ENCODE results near the gene RHBDD1. TPM values are rescaled to one million over a fixed set of nuclear protein-coding genes. Genes with fewer than 3 reads are reported as not detected.

Gene RHBDD1
- total and polyA plus RNA-seq, 2 donors: 11.5 to 62.0 TPM

DNA sequence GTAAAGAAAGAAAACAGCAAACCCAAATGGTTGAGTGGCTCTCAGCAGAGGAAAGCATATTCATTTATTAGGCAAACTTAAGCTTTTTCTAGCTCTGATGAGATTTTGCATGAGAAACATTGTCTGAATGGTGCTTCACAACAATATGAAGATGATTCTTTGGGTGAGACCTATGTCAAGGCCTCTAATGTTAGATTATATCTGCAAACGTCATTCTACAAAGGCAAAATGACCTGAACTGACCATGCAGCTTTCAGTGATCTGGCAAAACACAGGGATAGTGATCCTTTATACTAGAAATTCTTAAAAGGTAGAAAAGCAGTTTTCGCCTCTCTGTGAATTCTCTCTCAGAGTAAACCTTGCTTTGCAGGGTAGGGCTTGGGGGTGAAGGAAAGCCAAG, 11.7 kb downstream of the RHBDD1 start:
- peaks cover 3 to 12% of the 10 kb centered on the region in 2 donors for H3K4me1 ChIP-seq (ENCODE audit: control insufficient read depth in 2 of 2, insufficient read depth in 2 of 2, low read length in 2 of 2)
- H3K4me3 ChIP-seq (ENCODE audit: low read length in 2 of 2): no peak overlapping the region
- WGBS: 96% methylated on average over 2 of the region's 2 CpGs
- no peak for DNase-seq (ENCODE audit: low read depth in 6 of 9, low spot score in 9 of 9)
- H3K36me3 ChIP-seq (ENCODE audit: control insufficient read depth in 2 of 2, insufficient read depth in 2 of 2, low read length in 1 of 2): peaks cover 3 to 15% of the 10 kb centered on the region in 2 donors
- H3K27me3 ChIP-seq (ENCODE audit: control insufficient read depth in 2 of 2, insufficient read depth in 1 of 2, low read length in 1 of 2): no peaks in the 10 kb centered on the region
- H3K27ac ChIP-seq (ENCODE audit: low read depth in 1 of 2, low read length in 1 of 2): no peak overlapping the region
- H3K9me3 ChIP-seq (ENCODE audit: control insufficient read depth in 2 of 2, insufficient read depth in 1 of 2, low read length in 1 of 2): no peaks in the 10 kb centered on the region

DNA sequence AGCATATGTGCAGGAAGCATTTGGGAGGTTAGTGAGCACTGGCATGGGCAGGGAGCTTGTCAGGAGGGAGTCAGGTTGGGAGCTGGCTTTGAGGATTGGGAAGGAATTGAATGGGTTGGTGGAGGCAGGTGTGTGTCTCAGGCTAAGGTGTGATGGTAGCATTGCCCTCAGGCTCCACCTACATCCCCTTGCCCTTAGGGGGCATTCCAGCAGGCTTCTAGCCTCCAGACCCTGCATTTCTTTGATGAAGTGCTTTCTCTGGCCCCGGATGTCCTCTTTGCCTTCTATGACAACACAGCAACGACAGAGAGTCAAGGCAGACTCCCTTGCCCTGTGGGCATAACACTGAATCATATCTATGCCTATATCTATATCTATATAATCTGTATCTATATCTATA, 13.5 kb downstream of the RHBDD1 start:
- no peak for DNase-seq (ENCODE audit: low read depth in 6 of 9, low spot score in 9 of 9)
- no peak overlapping the region for H3K27ac ChIP-seq (ENCODE audit: low read depth in 1 of 2, low read length in 1 of 2)
- no peaks in the 10 kb centered on the region for H3K9me3 ChIP-seq (ENCODE audit: control insufficient read depth in 2 of 2, insufficient read depth in 1 of 2, low read length in 1 of 2)
- H3K27me3 ChIP-seq (ENCODE audit: control insufficient read depth in 2 of 2, insufficient read depth in 1 of 2, low read length in 1 of 2): no peaks in the 10 kb centered on the region
- WGBS: 98% methylated on average over 2 of the region's 2 CpGs
- H3K4me3 ChIP-seq (ENCODE audit: low read length in 2 of 2): no peak overlapping the region
- H3K4me1 ChIP-seq (ENCODE audit: control insufficient read depth in 2 of 2, insufficient read depth in 2 of 2, low read length in 2 of 2): peaks cover 3 to 12% of the 10 kb centered on the region in 2 donors
- H3K36me3 ChIP-seq (ENCODE audit: control insufficient read depth in 2 of 2, insufficient read depth in 2 of 2, low read length in 1 of 2): peaks cover 3 to 20% of the 10 kb centered on the region in 2 donors

DNA sequence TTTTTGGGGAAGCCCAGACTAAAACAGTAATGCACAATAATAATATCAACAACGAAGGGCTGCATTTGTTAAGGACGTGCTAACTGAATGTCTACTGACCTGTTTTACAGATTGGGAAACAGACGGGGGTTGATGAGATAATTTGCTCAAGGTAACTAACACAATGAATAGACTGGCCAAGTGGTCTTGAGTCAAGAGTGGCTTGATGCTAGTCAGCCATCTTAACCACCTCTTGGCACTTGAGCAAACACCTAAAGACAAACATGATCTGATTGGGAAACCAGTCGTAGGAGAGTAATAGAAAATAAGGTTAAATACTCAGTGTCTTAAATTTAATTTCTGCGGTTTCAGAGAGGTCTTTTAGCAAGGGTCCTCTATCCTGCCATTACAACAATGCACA, 14.2 kb downstream of the RHBDD1 start:
- WGBS: 97% methylated on average over 5 of the region's 5 CpGs
- H3K9me3 ChIP-seq (ENCODE audit: control insufficient read depth in 2 of 2, insufficient read depth in 1 of 2, low read length in 1 of 2): no peaks in the 10 kb centered on the region
- H3K4me1 ChIP-seq (ENCODE audit: control insufficient read depth in 2 of 2, insufficient read depth in 2 of 2, low read length in 2 of 2): peaks cover 3 to 12% of the 10 kb centered on the region in 2 donors
- H3K36me3 ChIP-seq (ENCODE audit: control insufficient read depth in 2 of 2, insufficient read depth in 2 of 2, low read length in 1 of 2): peaks cover 3 to 20% of the 10 kb centered on the region in 2 donors
- no peak overlapping the region for H3K4me3 ChIP-seq (ENCODE audit: low read length in 2 of 2)
- H3K27me3 ChIP-seq (ENCODE audit: control insufficient read depth in 2 of 2, insufficient read depth in 1 of 2, low read length in 1 of 2): no peaks in the 10 kb centered on the region
- DNase-seq (ENCODE audit: low read depth in 6 of 9, low spot score in 9 of 9): no peak
- no peak overlapping the region for H3K27ac ChIP-seq (ENCODE audit: low read depth in 1 of 2, low read length in 1 of 2)

DNA sequence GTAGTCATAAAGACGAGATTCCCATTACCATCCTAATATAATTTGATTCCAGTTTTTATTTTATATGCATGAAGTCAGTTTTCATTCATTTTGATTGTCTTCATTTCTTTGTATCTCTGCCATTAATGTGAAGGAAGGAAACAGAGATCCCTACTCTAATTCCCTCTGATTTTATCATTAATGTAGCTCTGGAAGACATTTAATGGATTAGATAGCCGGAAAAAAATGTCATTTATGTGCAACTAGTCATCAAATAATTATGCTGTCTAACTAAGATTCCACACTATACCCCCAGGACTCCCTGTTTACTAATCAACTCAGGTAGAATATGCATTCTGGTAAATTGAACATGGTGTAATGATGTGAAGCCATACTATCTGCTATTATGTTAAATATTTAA, 19.9 kb downstream of the RHBDD1 start:
- Histone ChIP-seq H3K36me3 (ENCODE audit: control insufficient read depth in 2 of 2, insufficient read depth in 2 of 2, low read length in 1 of 2) (peaks cover 0 to 5% of the 10 kb centered on the region in 2 donors), H3K27me3 (ENCODE audit: control insufficient read depth in 2 of 2, insufficient read depth in 1 of 2, low read length in 1 of 2) (no peaks in the 10 kb centered on the region), H3K27ac (ENCODE audit: low read depth in 1 of 2, low read length in 1 of 2) (no peak overlapping the region), H3K4me3 (ENCODE audit: low read length in 2 of 2) (no peak overlapping the region), H3K9me3 (ENCODE audit: control insufficient read depth in 2 of 2, insufficient read depth in 1 of 2, low read length in 1 of 2) (no peaks in the 10 kb centered on the region), H3K4me1 (ENCODE audit: control insufficient read depth in 2 of 2, insufficient read depth in 2 of 2, low read length in 2 of 2) (no peaks in the 10 kb centered on the region)
- DNase-seq (ENCODE audit: low read depth in 6 of 9, low spot score in 9 of 9): no peak
- 99% methylated on average over 2 of the region's 2 CpGs for WGBS

DNA sequence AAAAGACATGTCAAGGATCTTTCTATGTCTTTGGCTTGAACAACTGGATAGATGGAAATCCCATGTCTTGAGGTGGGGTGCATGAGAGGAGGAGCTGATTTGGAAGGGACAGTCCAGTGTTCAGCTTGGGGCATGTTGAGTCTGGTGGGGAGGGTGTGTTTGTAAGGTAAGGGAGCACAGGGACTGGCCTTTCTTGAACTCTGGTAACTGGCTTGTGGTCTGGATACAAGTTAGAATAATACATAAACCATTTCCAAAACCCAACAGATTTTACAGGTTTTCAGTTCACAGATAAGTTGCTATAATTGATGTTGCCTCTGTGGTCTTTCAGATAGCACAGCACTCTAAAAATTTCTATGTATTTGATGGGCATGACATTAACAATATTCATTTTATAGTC, 24.2 kb downstream of the RHBDD1 start:
- Histone ChIP-seq H3K27ac (ENCODE audit: low read depth in 1 of 2, low read length in 1 of 2) (no peak overlapping the region), H3K27me3 (ENCODE audit: control insufficient read depth in 2 of 2, insufficient read depth in 1 of 2, low read length in 1 of 2) (no peaks in the 10 kb centered on the region)
- DNase-seq (ENCODE audit: low read depth in 6 of 9, low spot score in 9 of 9): no peak

DNA sequence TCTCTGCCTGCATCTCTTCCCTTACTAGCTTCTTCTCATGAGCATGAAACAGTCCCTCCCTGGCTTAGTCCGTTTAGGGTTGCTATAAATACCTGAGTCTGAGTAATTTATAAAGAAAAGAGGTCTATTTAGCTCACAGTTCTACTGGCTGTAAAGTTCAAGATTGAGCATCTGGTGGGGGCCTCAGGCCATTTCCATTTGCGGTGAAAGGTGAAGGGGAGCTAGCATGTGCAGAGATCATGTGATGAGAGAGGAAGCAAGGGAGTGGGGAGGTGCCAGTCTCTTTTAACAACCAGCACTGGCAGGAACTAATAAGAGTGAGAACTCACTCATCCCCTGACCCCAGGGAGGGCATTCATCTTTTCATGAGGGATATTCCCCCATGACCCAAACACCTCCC, 26.8 kb downstream of the RHBDD1 start:
- H3K4me3 ChIP-seq (ENCODE audit: low read length in 2 of 2): no peak overlapping the region
- WGBS: 34% methylated on average over 2 of the region's 2 CpGs
- DNase-seq (ENCODE audit: low read depth in 6 of 9, low spot score in 9 of 9): peak in 2 of 9 donors; percentile 34 to 61
- H3K36me3 ChIP-seq (ENCODE audit: control insufficient read depth in 2 of 2, insufficient read depth in 2 of 2, low read length in 1 of 2): peaks cover 5 to 13% of the 10 kb centered on the region in 2 donors
- H3K4me1 ChIP-seq (ENCODE audit: control insufficient read depth in 2 of 2, insufficient read depth in 2 of 2, low read length in 2 of 2): peaks cover 18 to 35% of the 10 kb centered on the region in 2 donors
- H3K27ac ChIP-seq (ENCODE audit: low read depth in 1 of 2, low read length in 1 of 2): peak overlapping the region in 1 of 2 donors; percentile 50
- no peaks in the 10 kb centered on the region for H3K27me3 ChIP-seq (ENCODE audit: control insufficient read depth in 2 of 2, insufficient read depth in 1 of 2, low read length in 1 of 2)
- no peaks in the 10 kb centered on the region for H3K9me3 ChIP-seq (ENCODE audit: control insufficient read depth in 2 of 2, insufficient read depth in 1 of 2, low read length in 1 of 2)

More for the DNA sequence above, 24.2 kb downstream of the RHBDD1 start:
- Histone ChIP-seq H3K4me1 (ENCODE audit: control insufficient read depth in 2 of 2, insufficient read depth in 2 of 2, low read length in 2 of 2) (peaks cover 12 to 21% of the 10 kb centered on the region in 2 donors), H3K9me3 (ENCODE audit: control insufficient read depth in 2 of 2, insufficient read depth in 1 of 2, low read length in 1 of 2) (no peaks in the 10 kb centered on the region), H3K36me3 (ENCODE audit: control insufficient read depth in 2 of 2, insufficient read depth in 2 of 2, low read length in 1 of 2) (peaks cover 0 to 7% of the 10 kb centered on the region in 2 donors), H3K4me3 (ENCODE audit: low read length in 2 of 2) (no peak overlapping the region)

DNA sequence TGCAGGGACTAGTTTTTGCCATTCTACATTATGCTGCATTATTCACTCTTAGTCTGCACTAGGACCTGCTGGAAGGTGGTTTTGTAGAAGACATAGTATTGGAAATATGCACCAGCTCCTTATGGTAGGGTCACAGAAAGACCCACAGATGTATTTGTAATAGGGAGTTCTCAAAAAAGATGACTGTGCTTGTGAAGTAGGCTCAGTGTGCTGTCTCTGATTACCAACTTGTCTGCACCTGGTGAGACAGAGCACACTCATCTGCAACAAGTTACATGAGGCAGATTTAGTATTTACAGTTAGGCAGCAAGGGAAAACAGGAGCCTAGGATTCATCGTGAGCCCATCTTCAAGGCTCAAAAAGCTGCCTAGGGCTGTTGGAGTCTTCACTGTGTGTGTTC, 29.4 kb downstream of the RHBDD1 start:
- Histone ChIP-seq H3K9me3 (ENCODE audit: control insufficient read depth in 2 of 2, insufficient read depth in 1 of 2, low read length in 1 of 2) (no peaks in the 10 kb centered on the region), H3K4me1 (ENCODE audit: control insufficient read depth in 2 of 2, insufficient read depth in 2 of 2, low read length in 2 of 2) (peaks cover 33 to 58% of the 10 kb centered on the region in 2 donors), H3K27ac (ENCODE audit: low read depth in 1 of 2, low read length in 1 of 2) (peak overlapping the region; percentile 70 to 85), H3K36me3 (ENCODE audit: control insufficient read depth in 2 of 2, insufficient read depth in 2 of 2, low read length in 1 of 2) (peaks cover 5 to 23% of the 10 kb centered on the region in 2 donors), H3K27me3 (ENCODE audit: control insufficient read depth in 2 of 2, insufficient read depth in 1 of 2, low read length in 1 of 2) (no peaks in the 10 kb centered on the region), H3K4me3 (ENCODE audit: low read length in 2 of 2) (no peak overlapping the region)
- WGBS: 92% methylated on average over 1 of the region's 1 CpG
- peak in 5 of 9 donors; percentile 25 to 61 (median 35) for DNase-seq (ENCODE audit: low read depth in 6 of 9, low spot score in 9 of 9)

DNA sequence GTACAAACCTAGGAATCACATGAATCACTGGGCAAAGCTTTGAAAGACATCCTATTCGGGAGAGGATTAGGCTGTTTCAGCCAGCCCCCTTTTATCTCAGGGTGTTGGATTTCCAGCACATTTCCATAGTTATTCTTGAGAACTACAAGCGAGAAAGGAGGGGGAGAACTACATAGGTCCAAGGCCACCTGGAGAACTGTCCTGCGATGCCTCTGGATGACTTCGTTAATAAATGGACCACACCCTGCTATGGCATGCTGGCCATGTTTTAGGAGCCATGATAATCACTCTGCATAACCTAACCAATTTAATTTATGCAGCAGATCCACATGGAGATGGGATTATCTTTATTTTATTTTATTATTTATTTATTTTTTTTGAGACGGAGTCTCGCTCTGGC, 29.9 kb downstream of the RHBDD1 start:
- DNase-seq (ENCODE audit: low read depth in 6 of 9, low spot score in 9 of 9): no peak
- Histone ChIP-seq H3K27ac (ENCODE audit: low read depth in 1 of 2, low read length in 1 of 2) (peak overlapping the region; percentile 53 to 85), H3K27me3 (ENCODE audit: control insufficient read depth in 2 of 2, insufficient read depth in 1 of 2, low read length in 1 of 2) (no peaks in the 10 kb centered on the region), H3K4me1 (ENCODE audit: control insufficient read depth in 2 of 2, insufficient read depth in 2 of 2, low read length in 2 of 2) (peaks cover 33 to 58% of the 10 kb centered on the region in 2 donors), H3K36me3 (ENCODE audit: control insufficient read depth in 2 of 2, insufficient read depth in 2 of 2, low read length in 1 of 2) (peaks cover 5 to 23% of the 10 kb centered on the region in 2 donors), H3K4me3 (ENCODE audit: low read length in 2 of 2) (no peak overlapping the region), H3K9me3 (ENCODE audit: control insufficient read depth in 2 of 2, insufficient read depth in 1 of 2, low read length in 1 of 2) (no peaks in the 10 kb centered on the region)
- WGBS: 97% methylated on average over 6 of the region's 6 CpGs

DNA sequence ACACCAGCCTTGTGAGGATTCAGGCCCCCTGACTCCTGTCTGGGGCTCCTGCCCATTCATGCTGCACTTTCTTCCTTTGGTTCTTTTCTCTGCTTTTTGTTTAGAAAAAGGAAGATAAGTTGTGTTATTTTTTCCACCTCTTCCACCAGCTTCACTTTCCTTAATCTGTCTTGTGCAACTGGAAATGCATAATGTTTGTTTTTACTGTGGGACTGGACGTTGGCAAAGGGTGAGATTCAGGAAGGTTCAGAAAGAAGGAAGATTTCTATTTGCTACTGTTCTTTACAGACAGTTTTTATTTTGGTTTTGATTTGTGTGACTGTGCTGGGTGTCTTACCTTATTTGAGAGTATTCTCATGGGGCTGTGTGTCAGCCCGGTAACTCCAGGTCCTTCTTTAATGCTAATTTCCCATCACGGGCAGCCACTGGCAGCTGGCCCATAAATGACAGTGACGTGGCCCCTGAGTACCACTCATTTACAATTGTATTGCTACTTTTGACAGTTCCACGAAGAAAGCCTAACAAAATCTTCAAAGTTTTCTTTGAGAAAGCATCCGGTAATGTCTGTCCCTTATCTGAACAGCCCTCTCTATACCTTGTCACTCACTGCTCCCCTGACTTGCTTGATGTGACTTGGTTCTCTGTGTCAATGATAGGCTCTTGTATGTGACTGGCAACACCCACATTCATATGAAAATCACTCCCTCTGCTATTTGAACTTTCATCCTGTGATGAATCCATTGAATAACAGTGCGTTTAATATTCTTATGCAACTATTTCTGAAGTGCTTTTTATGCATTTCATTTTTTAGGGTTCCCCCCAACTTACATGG, 32.7 kb downstream of the RHBDD1 start:
- DNase-seq (ENCODE audit: low read depth in 6 of 9, low spot score in 9 of 9): peak in 3 of 9 donors; percentile 12 to 47 (median 28)
- H3K27me3 ChIP-seq (ENCODE audit: control insufficient read depth in 2 of 2, insufficient read depth in 1 of 2, low read length in 1 of 2): no peaks in the 10 kb centered on the region
- H3K4me3 ChIP-seq (ENCODE audit: low read length in 2 of 2): no peak overlapping the region
- 79% methylated on average over 7 of the region's 7 CpGs for WGBS
- H3K9me3 ChIP-seq (ENCODE audit: control insufficient read depth in 2 of 2, insufficient read depth in 1 of 2, low read length in 1 of 2): no peaks in the 10 kb centered on the region
- H3K36me3 ChIP-seq (ENCODE audit: control insufficient read depth in 2 of 2, insufficient read depth in 2 of 2, low read length in 1 of 2): peaks cover 5 to 23% of the 10 kb centered on the region in 2 donors
- H3K27ac ChIP-seq (ENCODE audit: low read depth in 1 of 2, low read length in 1 of 2): peak overlapping the region; percentile 67 to 74
- H3K4me1 ChIP-seq (ENCODE audit: control insufficient read depth in 2 of 2, insufficient read depth in 2 of 2, low read length in 2 of 2): peaks cover 34 to 53% of the 10 kb centered on the region in 2 donors

Data from thymus (tissue), 11 donors.